RWPE2 (cell line): ENCODE data around the gene DMD.

Experiments
- ATAC-seq: fragments of 200-7000 bp; cut with Tn5 transposase; 3 replicates; pipeline ENCODE4 v1.9.1; 2021; ENCODE audit warnings: low read depth
- DNase-seq: peaks from one replicate; pipeline ENCODE4 v3.0.0-alpha.2; 2020; ENCODE audit warnings: low spot score
- H3K27ac ChIP-seq: fragments of 450-650 bp; 2 replicates; pipeline ENCODE4 v1.5.1; 2017; ENCODE audit warnings: mild to moderate bottlenecking; ENCODE audit not compliant: poor library complexity, severe bottlenecking
- H3K27me3 ChIP-seq: fragments of 250-450 bp; sonication (Bioruptor Pico); 2 replicates; pipeline ENCODE4 v1.5.1; 2021; ENCODE audit warnings: mild to moderate bottlenecking, moderate library complexity; ENCODE audit not compliant: insufficient read depth, poor library complexity, severe bottlenecking
- H3K36me3 ChIP-seq: fragments of 250-450 bp; sonication (Bioruptor Pico); 2 replicates; pipeline ENCODE4 v1.5.1; 2020; ENCODE audit warnings: low read depth, mild to moderate bottlenecking, moderate library complexity
- H3K4me1 ChIP-seq: fragments of 250-450 bp; sonication (Bioruptor Pico); 2 replicates; pipeline ENCODE4 v1.5.1; 2021; ENCODE audit warnings: mild to moderate bottlenecking, moderate library complexity; ENCODE audit not compliant: insufficient read depth, poor library complexity, severe bottlenecking
- H3K4me3 ChIP-seq: fragments of 250-450 bp; sonication (Bioruptor Pico); 2 replicates; pipeline ENCODE4 v1.5.1; 2021; ENCODE audit warnings: mild to moderate bottlenecking, moderate library complexity; ENCODE audit not compliant: severe bottlenecking
- H3K9me3 ChIP-seq: fragments of 250-450 bp; sonication (Bioruptor Pico); 2 replicates; pipeline ENCODE4 v1.5.1; 2021; ENCODE audit warnings: mild to moderate bottlenecking, moderate library complexity; ENCODE audit not compliant: severe bottlenecking
- TF ChIP-seq, protein P1 (sequence below): fragments of 450-650 bp; IDR thresholded peaks from one replicate; pipeline ENCODE4 v1.5.1; 2017; ENCODE audit warnings: mild to moderate bottlenecking, moderate library complexity; ENCODE audit not compliant: poor library complexity, severe bottlenecking

Gene DMD

GRCh38 chrX:32185160-32185559 lies 1026.2 kb downstream of the DMD start:
- no peaks in the 10 kb centered on the region for H3K9me3 ChIP-seq

DNA sequence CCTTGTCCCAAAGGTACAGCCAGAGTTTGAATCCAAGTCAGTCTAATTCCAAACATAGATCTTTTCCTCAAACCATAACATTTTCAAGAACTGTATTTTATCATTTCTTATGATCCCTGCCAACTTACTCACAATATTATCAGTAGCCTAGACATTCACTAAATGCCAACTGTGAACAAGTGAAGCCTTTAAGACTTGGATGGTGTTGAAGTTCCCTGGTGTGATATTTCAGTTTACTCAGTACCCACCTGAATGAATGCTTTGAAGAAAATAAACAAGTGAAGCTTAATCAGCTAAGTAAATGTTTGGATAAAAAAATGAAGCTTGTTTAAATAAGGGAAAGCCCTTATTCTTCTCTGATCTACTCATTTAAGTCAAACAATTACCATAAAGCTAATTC lies 1028.3 kb downstream of the DMD start:
- no peak for DNase-seq
- H3K27me3 ChIP-seq = no peaks in the 10 kb centered on the region
- TF ChIP-seq, protein P1, sequence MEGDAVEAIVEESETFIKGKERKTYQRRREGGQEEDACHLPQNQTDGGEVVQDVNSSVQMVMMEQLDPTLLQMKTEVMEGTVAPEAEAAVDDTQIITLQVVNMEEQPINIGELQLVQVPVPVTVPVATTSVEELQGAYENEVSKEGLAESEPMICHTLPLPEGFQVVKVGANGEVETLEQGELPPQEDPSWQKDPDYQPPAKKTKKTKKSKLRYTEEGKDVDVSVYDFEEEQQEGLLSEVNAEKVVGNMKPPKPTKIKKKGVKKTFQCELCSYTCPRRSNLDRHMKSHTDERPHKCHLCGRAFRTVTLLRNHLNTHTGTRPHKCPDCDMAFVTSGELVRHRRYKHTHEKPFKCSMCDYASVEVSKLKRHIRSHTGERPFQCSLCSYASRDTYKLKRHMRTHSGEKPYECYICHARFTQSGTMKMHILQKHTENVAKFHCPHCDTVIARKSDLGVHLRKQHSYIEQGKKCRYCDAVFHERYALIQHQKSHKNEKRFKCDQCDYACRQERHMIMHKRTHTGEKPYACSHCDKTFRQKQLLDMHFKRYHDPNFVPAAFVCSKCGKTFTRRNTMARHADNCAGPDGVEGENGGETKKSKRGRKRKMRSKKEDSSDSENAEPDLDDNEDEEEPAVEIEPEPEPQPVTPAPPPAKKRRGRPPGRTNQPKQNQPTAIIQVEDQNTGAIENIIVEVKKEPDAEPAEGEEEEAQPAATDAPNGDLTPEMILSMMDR = no peak

More at GRCh38 chrX:32185160-32185559, 1026.2 kb downstream of the DMD start:
- Histone ChIP-seq H3K36me3 (no peaks in the 10 kb centered on the region), H3K27ac (no peak overlapping the region), H3K27me3 (no peaks in the 10 kb centered on the region), H3K4me3 (no peak overlapping the region), H3K4me1 (no peaks in the 10 kb centered on the region)
- no peak for DNase-seq
- no peak for ATAC-seq
- TF ChIP-seq, protein P1 = no peak

DNA sequence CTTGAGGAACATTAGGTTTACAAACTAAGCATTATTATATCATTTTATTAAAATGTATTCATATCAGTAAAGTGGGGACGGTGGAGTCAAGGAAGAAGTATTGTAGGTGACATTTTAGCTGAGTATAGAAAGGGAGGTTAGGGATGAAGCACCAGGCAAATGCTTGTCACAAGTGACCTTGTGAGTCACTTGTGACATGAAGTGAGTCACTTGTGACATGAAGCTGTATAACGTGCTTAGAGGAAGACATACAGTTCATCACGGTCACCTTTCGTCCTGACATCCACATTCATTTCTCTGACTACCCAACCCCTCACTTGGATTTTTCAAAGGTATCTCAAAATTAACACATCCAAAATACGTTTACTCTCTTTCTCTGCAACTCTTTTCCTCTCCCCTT lies 1034.8 kb downstream of the DMD start:
- Histone ChIP-seq H3K9me3 (no peaks in the 10 kb centered on the region), H3K4me3 (no peak overlapping the region), H3K4me1 (no peaks in the 10 kb centered on the region), H3K36me3 (no peaks in the 10 kb centered on the region), H3K27me3 (no peaks in the 10 kb centered on the region), H3K27ac (no peak overlapping the region)
- ATAC-seq (no peak), DNase-seq (no peak)
- TF ChIP-seq, protein P1 = no peak

More for the DNA sequence above, 1028.3 kb downstream of the DMD start:
- no peak overlapping the region for H3K27ac ChIP-seq
- H3K9me3 ChIP-seq = no peaks in the 10 kb centered on the region
- ATAC-seq = no peak
- no peak overlapping the region for H3K4me3 ChIP-seq
- H3K36me3 ChIP-seq = no peaks in the 10 kb centered on the region
- no peaks in the 10 kb centered on the region for H3K4me1 ChIP-seq

DNA sequence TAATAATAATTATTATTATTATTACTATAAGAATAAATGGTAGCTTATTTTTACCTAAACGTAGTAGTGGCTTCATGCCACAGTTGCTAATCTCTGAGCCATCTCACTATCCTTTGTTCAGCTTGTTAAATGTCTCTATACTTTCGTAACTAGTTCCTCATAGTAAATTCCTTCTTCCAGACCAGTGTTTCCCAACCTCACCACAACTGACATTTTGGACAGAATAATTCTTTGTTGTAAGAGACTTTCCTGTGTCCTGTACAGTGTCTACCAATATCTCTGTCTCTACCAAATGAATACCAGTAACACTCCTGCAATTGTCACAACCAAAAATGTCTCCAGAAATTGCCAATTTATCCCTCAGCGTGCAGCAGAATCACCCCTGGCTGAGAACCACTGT lies 1040.9 kb downstream of the DMD start:
- H3K27me3 ChIP-seq = no peaks in the 10 kb centered on the region
- ATAC-seq = no peak
- H3K36me3 ChIP-seq = no peaks in the 10 kb centered on the region
- TF ChIP-seq, protein P1 = no peak
- no peaks in the 10 kb centered on the region for H3K9me3 ChIP-seq
- no peaks in the 10 kb centered on the region for H3K4me1 ChIP-seq
- no peak for DNase-seq
- no peak overlapping the region for H3K27ac ChIP-seq
- no peak overlapping the region for H3K4me3 ChIP-seq

- no peak overlapping the region for H3K27ac ChIP-seq
These were observed 1056.2 kb downstream of the DMD start for GRCh38 chrX:32155044-32155638.

More at GRCh38 chrX:32155044-32155638, 1056.2 kb downstream of the DMD start:
- ATAC-seq (no peak), DNase-seq (no peak)
- H3K4me3 ChIP-seq = no peak overlapping the region
- H3K36me3 ChIP-seq = no peaks in the 10 kb centered on the region
- no peaks in the 10 kb centered on the region for H3K27me3 ChIP-seq
- H3K9me3 ChIP-seq = no peaks in the 10 kb centered on the region
- H3K4me1 ChIP-seq = no peaks in the 10 kb centered on the region
- TF ChIP-seq, protein P1 = no peak
